Keratinocyte (primary cell): ENCODE data around the gene CDKAL1. TPM values are rescaled to one million over a fixed set of nuclear protein-coding genes. Genes with fewer than 3 reads are reported as not detected.

ENCODE experiments used
- DNase-seq: peaks from one replicate; pipeline ENCODE4 v3.0.0-alpha.2; 2011; ENCODE audit warnings: low read depth, missing footprints, low spot score
- FAIRE-seq: peaks from 2 replicates; lab custom pipeline; 2011; peaks lifted over from hg19 to GRCh38; lab: Jason Lieb, UNC
- H2AFZ ChIP-seq: 2 replicates; pipeline ENCODE4 v1.6.0; 2012; ENCODE audit warnings: low read length, control low read depth, inconsistent platforms; ENCODE audit not compliant: control insufficient read depth
- H3K27ac ChIP-seq: 2 replicates; pipeline ENCODE4 v1.5.1; 2011; ENCODE audit warnings: low read length; ENCODE audit not compliant: control insufficient read depth, insufficient read depth
- H3K27me3 ChIP-seq: 3 replicates; pipeline ENCODE4 v1.6.0; 2011; ENCODE audit warnings: low read length; ENCODE audit not compliant: control insufficient read depth, insufficient read depth; ENCODE audit errors: extremely low read depth
- H3K36me3 ChIP-seq, 2 experiments: 2 replicates in 1 of 2; 3 replicates in 1 of 2; pipeline ENCODE4 v1.5.1; 2011; ENCODE audit warnings: low read length in 2 of 2, mild to moderate bottlenecking in 1 of 2; ENCODE audit not compliant: control insufficient read depth in 2 of 2, insufficient read depth in 2 of 2; ENCODE audit errors: extremely low read depth in 1 of 2
- H3K4me1 ChIP-seq: 3 replicates; pipeline ENCODE4 v1.5.1; 2011; ENCODE audit warnings: low read length; ENCODE audit not compliant: control insufficient read depth, insufficient read depth; ENCODE audit errors: extremely low read depth
- H3K4me2 ChIP-seq: 3 replicates; pipeline ENCODE4 v1.6.0; 2011; ENCODE audit warnings: low read depth, low read length; ENCODE audit not compliant: control insufficient read depth, insufficient read depth; ENCODE audit errors: extremely low read depth
- H3K4me3 ChIP-seq, 3 experiments: fragments of 200-600 bp in 1 of 3; sonication (generic) in 1 of 3; 2 replicates in 2 of 3; 3 replicates in 1 of 3; pipeline ENCODE4 v1.5.1; 2011 to 2016; ENCODE audit warnings: low read length in 3 of 3, mild to moderate bottlenecking in 3 of 3, control low read depth in 2 of 3, inconsistent platforms in 1 of 3, low read depth in 1 of 3, mixed read lengths in 1 of 3, mixed run types in 1 of 3, moderate library complexity in 1 of 3; ENCODE audit not compliant: control insufficient read depth in 2 of 3, insufficient read depth in 2 of 3; ENCODE audit errors: extremely low read depth in 1 of 3
- H3K79me2 ChIP-seq: 2 replicates; pipeline ENCODE4 v1.6.0; 2012; ENCODE audit warnings: low read length; ENCODE audit not compliant: control insufficient read depth, insufficient read depth
- H3K9ac ChIP-seq: 3 replicates; pipeline ENCODE4 v1.6.0; 2011; ENCODE audit warnings: low read length; ENCODE audit not compliant: control insufficient read depth, insufficient read depth; ENCODE audit errors: extremely low read depth
- H3K9me1 ChIP-seq: 3 replicates; pipeline ENCODE4 v1.6.0; 2011; ENCODE audit warnings: low read length; ENCODE audit not compliant: control insufficient read depth, insufficient read depth; ENCODE audit errors: extremely low read depth
- H3K9me3 ChIP-seq: 2 replicates; pipeline ENCODE4 v1.5.1; 2012; ENCODE audit warnings: low read depth, low read length; ENCODE audit not compliant: control insufficient read depth
- H4K20me1 ChIP-seq: 3 replicates; pipeline ENCODE4 v1.6.0; 2011; ENCODE audit warnings: low read length; ENCODE audit not compliant: control insufficient read depth, insufficient read depth; ENCODE audit errors: extremely low read depth
- EZH2 ChIP-seq: IDR thresholded peaks from one replicate; pipeline ENCODE4 v1.6.1; 2012; ENCODE audit warnings: inconsistent platforms, mild to moderate bottlenecking, low read length, moderate library complexity
- dilution Hi-C: fragments of 300-500 bp; cut with MboI; formaldehyde crosslinking; loops from one replicate; pipeline ENCODE4 v1.7.0; 2020; ENCODE audit warnings: low sequenced_read_pairs; ENCODE audit not compliant: extremely low pct_ligation_motif_present
- polyA plus RNA-seq, 5 experiments: library from polyadenylated mRNA; depleted of rRNA in 3 of 5; stranded (reverse) in 3 of 5; stranded (forward) in 1 of 5; unstranded in 1 of 5; fragments of >200 nt; gene quantifications; 1 replicate in 1 of 5; 2 replicates in 3 of 5; 3 replicates in 1 of 5; pipeline versions ENCODE4 v1.2.1 to v1.2.3, GENCODE V29; 2011 to 2012; ENCODE audit warnings: missing spikeins in 2 of 5, low read depth in 1 of 5, low replicate concordance in 1 of 5
- TF ChIP-seq, protein P1 (sequence below), 3 experiments: IDR thresholded peaks in 1 of 3; conservative IDR thresholded peaks in 1 of 3; optimal IDR thresholded peaks in 1 of 3; 2 replicates in 2 of 3; 3 replicates in 1 of 3; pipeline versions ENCODE3 to v1.5.1; 2011; ENCODE audit warnings: low read length in 3 of 3, mild to moderate bottlenecking in 3 of 3, moderate library complexity in 2 of 3, control low read depth in 1 of 3, inconsistent platforms in 1 of 3; ENCODE audit not compliant: insufficient read depth in 2 of 3; ENCODE audit errors: extremely low read depth in 1 of 3

Gene CDKAL1
- polyA plus RNA-seq, 1 donor (not counting 4 experiments of a cell fraction or from before 2014, with no cell fraction given), result 5.6 TPM

DNA sequence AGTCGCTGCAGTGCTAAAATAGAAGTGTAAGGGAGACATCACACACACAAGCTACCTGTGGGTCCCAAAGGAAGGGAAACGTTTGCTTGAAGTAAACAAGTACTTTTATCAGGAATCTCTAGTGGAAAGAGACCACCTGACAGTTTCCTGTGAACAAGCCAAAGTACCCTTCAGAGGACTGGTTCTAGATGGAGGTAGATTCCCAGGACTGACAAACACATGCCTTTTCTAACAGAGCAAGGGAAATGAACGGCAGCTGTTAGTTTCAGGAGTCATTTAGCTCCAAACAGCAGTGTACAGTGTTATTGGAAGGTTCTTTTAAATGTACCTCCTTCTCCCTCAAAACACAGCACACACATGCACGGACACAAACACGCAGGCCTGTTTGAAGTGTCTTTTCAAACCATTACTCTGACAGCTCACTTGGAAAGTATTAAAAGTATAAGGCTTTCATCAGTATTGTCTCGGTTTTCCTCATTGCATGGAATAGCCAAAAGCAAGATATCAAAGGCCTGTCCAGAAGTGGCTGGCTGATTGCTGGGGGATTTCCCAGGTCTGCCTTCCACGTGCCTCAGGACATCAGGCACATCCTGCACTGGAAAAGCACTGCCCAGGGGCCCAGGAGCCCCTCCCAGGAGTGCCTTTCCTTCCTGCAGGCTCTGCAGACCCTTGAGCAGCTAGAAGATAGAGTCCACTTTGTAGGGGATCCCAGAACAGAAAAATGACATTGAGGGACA, 666.0 kb downstream of the CDKAL1 start:
- no peak overlapping the region for H2AFZ ChIP-seq
- dilution Hi-C loops, result no loop called here
- no peak for TF ChIP-seq EZH2
- TF ChIP-seq, protein P1, sequence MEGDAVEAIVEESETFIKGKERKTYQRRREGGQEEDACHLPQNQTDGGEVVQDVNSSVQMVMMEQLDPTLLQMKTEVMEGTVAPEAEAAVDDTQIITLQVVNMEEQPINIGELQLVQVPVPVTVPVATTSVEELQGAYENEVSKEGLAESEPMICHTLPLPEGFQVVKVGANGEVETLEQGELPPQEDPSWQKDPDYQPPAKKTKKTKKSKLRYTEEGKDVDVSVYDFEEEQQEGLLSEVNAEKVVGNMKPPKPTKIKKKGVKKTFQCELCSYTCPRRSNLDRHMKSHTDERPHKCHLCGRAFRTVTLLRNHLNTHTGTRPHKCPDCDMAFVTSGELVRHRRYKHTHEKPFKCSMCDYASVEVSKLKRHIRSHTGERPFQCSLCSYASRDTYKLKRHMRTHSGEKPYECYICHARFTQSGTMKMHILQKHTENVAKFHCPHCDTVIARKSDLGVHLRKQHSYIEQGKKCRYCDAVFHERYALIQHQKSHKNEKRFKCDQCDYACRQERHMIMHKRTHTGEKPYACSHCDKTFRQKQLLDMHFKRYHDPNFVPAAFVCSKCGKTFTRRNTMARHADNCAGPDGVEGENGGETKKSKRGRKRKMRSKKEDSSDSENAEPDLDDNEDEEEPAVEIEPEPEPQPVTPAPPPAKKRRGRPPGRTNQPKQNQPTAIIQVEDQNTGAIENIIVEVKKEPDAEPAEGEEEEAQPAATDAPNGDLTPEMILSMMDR (optimal IDR thresholded peaks at IDR 0.05 in 1 of 3, IDR thresholded peaks at IDR 0.05 in 1 of 3, conservative IDR thresholded peaks at IDR 0.05 in 1 of 3; ENCODE audit: extremely low read depth in 1 of 3, insufficient read depth in 2 of 3, low read length in 3 of 3), result no peak
- no peak overlapping the region for H3K27ac ChIP-seq
- no peaks in the 10 kb centered on the region for H3K9me3 ChIP-seq
- no peak for FAIRE-seq
- no peaks in the 10 kb centered on the region for H3K79me2 ChIP-seq
- no peaks in the 10 kb centered on the region for H3K9me1 ChIP-seq
- H3K27me3 ChIP-seq, result no peaks in the 10 kb centered on the region
- peaks cover 6% of the 10 kb centered on the region for H3K4me1 ChIP-seq
- DNase-seq, result no peak
- no peaks in the 10 kb centered on the region for H4K20me1 ChIP-seq
- H3K4me2 ChIP-seq, result no peak overlapping the region
- no peak overlapping the region for H3K4me3 ChIP-seq
- H3K9ac ChIP-seq, result no peak overlapping the region
- no peaks in the 10 kb centered on the region for H3K36me3 ChIP-seq

DNA sequence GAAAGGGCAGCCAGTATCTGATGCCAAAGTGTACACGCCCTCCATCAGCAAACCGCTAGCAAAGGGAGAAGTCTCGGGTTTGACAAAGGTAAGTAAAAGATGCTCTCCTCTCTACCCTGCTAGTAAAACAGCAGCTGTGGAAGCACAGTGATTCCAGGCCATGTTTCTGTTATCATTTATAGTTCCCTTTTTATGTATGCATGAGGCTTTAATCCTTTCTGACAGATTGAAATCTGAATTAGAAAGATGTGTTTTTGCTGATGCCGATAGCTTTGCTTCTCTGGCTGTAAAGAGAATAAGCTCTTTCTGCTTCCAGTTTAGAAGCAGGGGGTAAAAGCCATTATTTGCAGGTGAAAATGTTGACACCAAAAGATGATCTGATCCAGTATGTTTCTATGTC, 666.9 kb downstream of the CDKAL1 start:
- no peak overlapping the region for H2AFZ ChIP-seq
- no peak overlapping the region for H3K4me3 ChIP-seq
- dilution Hi-C loops, result no loop called here
- no peaks in the 10 kb centered on the region for H3K9me1 ChIP-seq
- FAIRE-seq (no peak), DNase-seq (no peak)
- no peaks in the 10 kb centered on the region for H4K20me1 ChIP-seq
- H3K9ac ChIP-seq, result no peak overlapping the region
- H3K79me2 ChIP-seq, result no peaks in the 10 kb centered on the region
- H3K27ac ChIP-seq, result no peak overlapping the region
- no peaks in the 10 kb centered on the region for H3K27me3 ChIP-seq
- H3K36me3 ChIP-seq, result no peaks in the 10 kb centered on the region
- TF ChIP-seq EZH2, result no peak
- TF ChIP-seq, protein P1 (optimal IDR thresholded peaks at IDR 0.05 in 1 of 3, IDR thresholded peaks at IDR 0.05 in 1 of 3, conservative IDR thresholded peaks at IDR 0.05 in 1 of 3; ENCODE audit: extremely low read depth in 1 of 3, insufficient read depth in 2 of 3, low read length in 3 of 3), result no peak
- H3K9me3 ChIP-seq, result no peaks in the 10 kb centered on the region
- no peak overlapping the region for H3K4me2 ChIP-seq
- H3K4me1 ChIP-seq, result peaks cover 6% of the 10 kb centered on the region
